MM.1S (cell line): ENCODE results near the gene CABLES2.

ENCODE experiments used
- DNase-seq: peaks from one replicate; pipeline ENCODE4 v3.0.0-alpha.2; 2015
- H2AFZ ChIP-seq: fragments of 300-600 bp; sonication (generic); 2 replicates; pipeline ENCODE4 v1.6.0; 2016; ENCODE audit warnings: antibody characterized with exemption, low read length
- H3F3A ChIP-seq: fragments of 300-600 bp; sonication (generic); 2 replicates; pipeline ENCODE4 v1.6.1; 2016; ENCODE audit warnings: mild to moderate bottlenecking, antibody characterized with exemption, low read length, moderate library complexity, mixed read lengths; ENCODE audit not compliant: insufficient read depth
- H3K27ac ChIP-seq: fragments of 300-600 bp; sonication (generic); 2 replicates; pipeline ENCODE4 v1.5.1; 2016; ENCODE audit warnings: mild to moderate bottlenecking, low read length
- H3K27me3 ChIP-seq: fragments of 300-600 bp; sonication (generic); replicated peaks from 2 replicates; pipeline ENCODE4 v1.6.0; 2016; ENCODE audit warnings: low read length; ENCODE audit not compliant: insufficient read depth
- H3K36me3 ChIP-seq: fragments of 300-600 bp; sonication (generic); replicated peaks from 2 replicates; pipeline ENCODE4 v1.6.1; 2016; ENCODE audit warnings: mild to moderate bottlenecking, low read length, mixed read lengths; ENCODE audit not compliant: insufficient read depth
- H3K4me1 ChIP-seq: fragments of 300-600 bp; sonication (generic); 2 replicates; pipeline ENCODE4 v1.6.1; 2016; ENCODE audit warnings: low read length, mixed read lengths
- H3K4me2 ChIP-seq: fragments of 300-600 bp; sonication (generic); 2 replicates; pipeline ENCODE4 v1.6.0; 2016; ENCODE audit warnings: low read depth, low read length
- H3K4me3 ChIP-seq: fragments of 300-600 bp; sonication (generic); 2 replicates; pipeline ENCODE4 v1.5.1; 2016; ENCODE audit warnings: low read length, mixed read lengths
- H3K79me2 ChIP-seq: fragments of 300-600 bp; sonication (generic); 2 replicates; pipeline ENCODE4 v1.6.1; 2016; ENCODE audit warnings: mixed run types, low read length, mixed read lengths
- H3K9ac ChIP-seq: fragments of 300-600 bp; sonication (generic); 2 replicates; pipeline ENCODE4 v1.6.1; 2016; ENCODE audit warnings: low read length, mixed read lengths
- H3K9me2 ChIP-seq: fragments of 300-600 bp; sonication (generic); replicated peaks from 2 replicates; pipeline ENCODE4 v1.6.1; 2016; ENCODE audit warnings: mild to moderate bottlenecking, low read length, mixed read lengths; ENCODE audit not compliant: insufficient read depth
- H3K9me3 ChIP-seq: fragments of 300-600 bp; sonication (generic); replicated peaks from 2 replicates; pipeline ENCODE4 v1.6.1; 2016; ENCODE audit warnings: mild to moderate bottlenecking, low read length, mixed read lengths; ENCODE audit not compliant: insufficient read depth
- H4K20me1 ChIP-seq: fragments of 300-600 bp; sonication (generic); 2 replicates; pipeline ENCODE4 v1.6.1; 2016; ENCODE audit warnings: mild to moderate bottlenecking, low read length, moderate library complexity, mixed read lengths; ENCODE audit not compliant: insufficient read depth
- CTCF ChIP-seq: fragments of 300-600 bp; sonication (generic); IDR thresholded peaks from 2 replicates; pipeline ENCODE4 v1.5.1; 2016; ENCODE audit warnings: antibody characterized with exemption, low read length, mixed read lengths
- EZH2 ChIP-seq: fragments of 300-600 bp; sonication (generic); optimal IDR thresholded peaks from 2 replicates; pipeline ENCODE3; 2017; ENCODE audit warnings: low read depth, mild to moderate bottlenecking, antibody characterized with exemption, low read length, mixed read lengths
- EZH2phosphoT487 ChIP-seq: fragments of 300-600 bp; sonication (generic); IDR thresholded peaks from 2 replicates; pipeline ENCODE4 v1.6.1; 2018; ENCODE audit warnings: antibody characterized with exemption, low read length

The CABLES2 gene

DNA sequence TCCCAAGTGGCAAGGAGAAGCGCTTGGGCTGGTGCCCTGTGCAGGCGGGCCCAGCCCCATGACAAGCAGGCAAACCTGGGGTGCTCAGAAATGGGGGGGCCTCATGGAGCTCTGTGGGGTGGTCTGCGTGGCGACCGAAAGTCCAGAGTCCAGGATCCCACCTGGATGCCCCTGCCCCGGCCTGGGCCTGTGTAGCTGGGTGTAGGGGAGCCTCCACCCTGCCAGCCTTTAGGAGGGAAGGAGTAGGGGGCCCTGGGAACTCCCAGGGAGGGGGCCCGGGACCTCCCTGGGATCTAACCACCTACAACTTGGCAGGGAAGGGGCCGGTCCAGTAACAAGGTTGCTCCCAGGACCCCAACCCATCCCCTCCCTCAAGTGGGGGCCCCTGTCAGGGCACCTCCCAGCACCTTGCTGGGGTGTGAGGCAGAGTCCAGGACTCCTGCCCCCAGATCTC, 35.5 kb downstream of the CABLES2 start:
- H3K79me2 ChIP-seq, result peaks cover 3% of the 10 kb centered on the region
- H3K36me3 ChIP-seq, result no peaks in the 10 kb centered on the region
- no peak overlapping the region for H3K4me2 ChIP-seq
- H3F3A ChIP-seq, result no peaks in the 10 kb centered on the region
- H3K4me3 ChIP-seq, result no peak overlapping the region
- no peak overlapping the region for H3K27ac ChIP-seq
- H3K9ac ChIP-seq, result no peak overlapping the region
- no peaks in the 10 kb centered on the region for H3K9me3 ChIP-seq
- no peak for DNase-seq
- H2AFZ ChIP-seq, result no peak overlapping the region
- TF ChIP-seq CTCF (no peak), EZH2 (no peak), EZH2phosphoT487 (no peak)
- no peaks in the 10 kb centered on the region for H4K20me1 ChIP-seq
- no peaks in the 10 kb centered on the region for H3K27me3 ChIP-seq
- H3K9me2 ChIP-seq, result no peaks in the 10 kb centered on the region
- H3K4me1 ChIP-seq, result peaks cover 10% of the 10 kb centered on the region

- Histone ChIP-seq H3K4me2 (no peak overlapping the region), H3K27ac (no peak overlapping the region), H3K4me3 (no peak overlapping the region), H4K20me1 (no peaks in the 10 kb centered on the region), H2AFZ (no peak overlapping the region), H3K79me2 (peaks cover 9% of the 10 kb centered on the region), H3K9ac (no peak overlapping the region), H3F3A (0 out of 2 replicates have a peak, but pooled peaks cover under 1% of the 10 kb centered on the region), H3K27me3 (no peaks in the 10 kb centered on the region), H3K9me2 (no peaks in the 10 kb centered on the region), H3K36me3 (no peaks in the 10 kb centered on the region), H3K9me3 (no peaks in the 10 kb centered on the region), H3K4me1 (peaks cover 10% of the 10 kb centered on the region)
- TF ChIP-seq CTCF, result no peak
- no peak for TF ChIP-seq EZH2
- TF ChIP-seq EZH2phosphoT487, result no peak
- no peak for DNase-seq
Observed at GRCh38 chr20:62370807-62371587, 36.1 kb downstream of the CABLES2 start.

GRCh38 chr20:62370115-62370806, 36.8 kb downstream of the CABLES2 start:
- H3K9me3 ChIP-seq, result no peaks in the 10 kb centered on the region
- H3K27ac ChIP-seq, result no peak overlapping the region
- peaks cover 4% of the 10 kb centered on the region; the same call in 1 of the 2 replicates for H3F3A ChIP-seq
- H2AFZ ChIP-seq, result no peak overlapping the region
- H3K9me2 ChIP-seq, result no peaks in the 10 kb centered on the region
- TF ChIP-seq EZH2 (no peak), EZH2phosphoT487 (no peak), CTCF (no peak)
- H4K20me1 ChIP-seq, result no peaks in the 10 kb centered on the region
- H3K4me2 ChIP-seq, result no peak overlapping the region
- H3K27me3 ChIP-seq, result no peaks in the 10 kb centered on the region
- H3K9ac ChIP-seq, result no peak overlapping the region
- no peak overlapping the region for H3K4me3 ChIP-seq
- peaks cover 16% of the 10 kb centered on the region for H3K79me2 ChIP-seq
- no peak for DNase-seq
- H3K36me3 ChIP-seq, result no peaks in the 10 kb centered on the region
- peaks cover 13% of the 10 kb centered on the region for H3K4me1 ChIP-seq
